ENCODE results near the gene LHX8. TPM values are rescaled to one million over a fixed set of nuclear protein-coding genes. Genes with fewer than 3 reads are reported as not detected.

Gene LHX8
- total RNA-seq, 4 donors from 2014 or later, result not detected

GRCh38 chr1:75130865-75131564 lies 3.2 kb upstream of the LHX8 start:
- peaks cover 0 to 50% of the 10 kb centered on the region in 2 donors for H3K27me3 ChIP-seq
- peaks cover 0 to 3% (median 0%) of the 10 kb centered on the region in 4 donors for H3K9me3 ChIP-seq
- no peak overlapping the region for H3K4me3 ChIP-seq
- TF ChIP-seq POLR2A (IDR thresholded peaks at IDR 0.05) (no peak), CTCF (IDR thresholded peaks at IDR 0.05) (no peak)
- H3K4me1 ChIP-seq, result peaks cover 0 to 12% (median 0%) of the 10 kb centered on the region in 4 donors
- no peak overlapping the region for H3K27ac ChIP-seq
- no peaks in the 10 kb centered on the region for H3K36me3 ChIP-seq
- DNase-seq, result no peak

- Histone ChIP-seq H3K4me1 (peaks cover 0 to 19% (median 0%) of the 10 kb centered on the region in 4 donors), H3K36me3 (no peaks in the 10 kb centered on the region), H3K27ac (no peak overlapping the region), H3K27me3 (peaks cover 0 to 56% of the 10 kb centered on the region in 2 donors), H3K9me3 (peaks cover 0 to 7% (median 0%) of the 10 kb centered on the region in 4 donors), H3K4me3 (no peak overlapping the region)
- no peak for DNase-seq
- no peak for TF ChIP-seq POLR2A (IDR thresholded peaks at IDR 0.05)
- no peak for TF ChIP-seq CTCF (IDR thresholded peaks at IDR 0.05)
Measured at GRCh38 chr1:75131565-75132241, 2.5 kb upstream of the LHX8 start.

GRCh38 chr1:75132242-75132811 lies 1.9 kb upstream of the LHX8 start:
- no peak for TF ChIP-seq POLR2A (IDR thresholded peaks at IDR 0.05)
- no peak for TF ChIP-seq CTCF (IDR thresholded peaks at IDR 0.05)

GRCh38 chr1:75132812-75133619 lies 1.2 kb upstream of the LHX8 start:
- no peak for DNase-seq
- peaks cover 0 to 19% (median 0%) of the 10 kb centered on the region in 4 donors for H3K4me1 ChIP-seq

More at GRCh38 chr1:75132242-75132811, 1.9 kb upstream of the LHX8 start:
- Histone ChIP-seq H3K27me3 (peaks cover 0 to 59% of the 10 kb centered on the region in 2 donors), H3K4me1 (peaks cover 0 to 19% (median 0%) of the 10 kb centered on the region in 4 donors), H3K27ac (no peak overlapping the region), H3K4me3 (no peak overlapping the region), H3K36me3 (no peaks in the 10 kb centered on the region), H3K9me3 (peaks cover 0 to 7% (median 0%) of the 10 kb centered on the region in 4 donors)
- DNase-seq, result no peak

More at GRCh38 chr1:75132812-75133619, 1.2 kb upstream of the LHX8 start:
- H3K9me3 ChIP-seq, result peaks cover 0 to 7% (median 0%) of the 10 kb centered on the region in 4 donors
- TF ChIP-seq CTCF (IDR thresholded peaks at IDR 0.05) (no peak), POLR2A (IDR thresholded peaks at IDR 0.05) (no peak)
- no peaks in the 10 kb centered on the region for H3K36me3 ChIP-seq
- H3K27me3 ChIP-seq, result peaks cover 0 to 57% of the 10 kb centered on the region in 2 donors
- no peak overlapping the region for H3K27ac ChIP-seq
- H3K4me3 ChIP-seq, result no peak overlapping the region

Measured in Peyer's patch (tissue), 4 donors.